ENCODE measurements around the gene URI1. TPM values are rescaled to one million over a fixed set of nuclear protein-coding genes. Genes with fewer than 3 reads are reported as not detected.

URI1 gene
- total and polyA plus RNA-seq, 3 experiments from 2014 or later = 35.6 to 76.9 (median 71.6) TPM

GRCh38 chr19:29934257-29934656, 7.8 kb upstream of the URI1 start:
- POLR2A ChIA-PET = interaction anchor here (0.6 kb wide), 1 partner anchor 14 kb away, joined by 3 read pairs; no protein-coding TSS in a partner anchor
- no peak overlapping the region for H3K27ac Mint-ChIP-seq

GRCh38 chr19:29934781-29935180, 7.3 kb upstream of the URI1 start:
- ChIA-PET POLR2A (no interaction called here), CTCF (no interaction called here)
- no peaks in the 10 kb centered on the region for H3K36me3 ChIP-seq (ENCODE audit: insufficient read depth, low read length)
- no peak overlapping the region for H3K27ac ChIP-seq (ENCODE audit: low read depth, low read length)
- H3K4me3 ChIP-seq (ENCODE audit: low read length) = no peak overlapping the region
- peaks cover 0 to 28% (median 0%) of the 10 kb centered on the region in 3 donors for H3K36me3 Mint-ChIP-seq
- H3K4me3 Mint-ChIP-seq = no peak overlapping the region
- H3K27ac Mint-ChIP-seq = no peak overlapping the region
- DNase-seq = no peak
- H3K27me3 Mint-ChIP-seq = peaks cover 14 to 30% of the 10 kb centered on the region in 2 donors
- H3K9me3 Mint-ChIP-seq = peaks cover 10 to 24% (median 16%) of the 10 kb centered on the region in 5 donors
- no peaks in the 10 kb centered on the region for H3K27me3 ChIP-seq (ENCODE audit: insufficient read depth, low read length, poor library complexity, severe bottlenecking)
- H3K9me3 ChIP-seq (ENCODE audit: low read length) = no peaks in the 10 kb centered on the region
- no peaks in the 10 kb centered on the region for H3K4me1 Mint-ChIP-seq
- H3K4me1 ChIP-seq (ENCODE audit: insufficient read depth, low read length) = no peaks in the 10 kb centered on the region

More at GRCh38 chr19:29934257-29934656, 7.8 kb upstream of the URI1 start:
- no peaks in the 10 kb centered on the region for H3K27me3 ChIP-seq (ENCODE audit: insufficient read depth, low read length, poor library complexity, severe bottlenecking)
- H3K4me3 ChIP-seq (ENCODE audit: low read length) = no peak overlapping the region
- no peaks in the 10 kb centered on the region for H3K36me3 ChIP-seq (ENCODE audit: insufficient read depth, low read length)
- H3K4me3 Mint-ChIP-seq = no peak overlapping the region
- peaks cover 14 to 25% of the 10 kb centered on the region in 2 donors for H3K27me3 Mint-ChIP-seq
- no peaks in the 10 kb centered on the region for H3K4me1 ChIP-seq (ENCODE audit: insufficient read depth, low read length)
- no peak overlapping the region for H3K27ac ChIP-seq (ENCODE audit: low read depth, low read length)
- CTCF ChIA-PET = no interaction called here
- no peak for DNase-seq
- peaks cover 0 to 25% (median 0%) of the 10 kb centered on the region in 3 donors for H3K36me3 Mint-ChIP-seq
- no peaks in the 10 kb centered on the region for H3K4me1 Mint-ChIP-seq
- peaks cover 10 to 23% (median 16%) of the 10 kb centered on the region in 5 donors for H3K9me3 Mint-ChIP-seq
- H3K9me3 ChIP-seq (ENCODE audit: low read length) = no peaks in the 10 kb centered on the region

GRCh38 chr19:29936409-29936808, 5.6 kb upstream of the URI1 start:
- Mint-ChIP-seq H3K27me3 (peaks cover 14 to 27% of the 10 kb centered on the region in 2 donors), H3K4me1 (peaks cover 6 to 8% (median 6%) of the 10 kb centered on the region in 3 donors), H3K36me3 (peaks cover 0 to 31% (median 0%) of the 10 kb centered on the region in 3 donors), H3K27ac (no peak overlapping the region), H3K4me3 (no peak overlapping the region), H3K9me3 (peaks cover 10 to 25% (median 16%) of the 10 kb centered on the region in 5 donors)
- Histone ChIP-seq H3K4me3 (ENCODE audit: low read length) (no peak overlapping the region), H3K9me3 (ENCODE audit: low read length) (no peaks in the 10 kb centered on the region), H3K27me3 (ENCODE audit: insufficient read depth, low read length, poor library complexity, severe bottlenecking) (no peaks in the 10 kb centered on the region), H3K4me1 (ENCODE audit: insufficient read depth, low read length) (peaks cover 4% of the 10 kb centered on the region), H3K36me3 (ENCODE audit: insufficient read depth, low read length) (no peaks in the 10 kb centered on the region), H3K27ac (ENCODE audit: low read depth, low read length) (no peak overlapping the region)
- no peak for DNase-seq
- POLR2A ChIA-PET = interaction anchor here (0.6 kb wide), 1 partner anchor 75 kb away, joined by 5 read pairs; no protein-coding TSS in a partner anchor
- CTCF ChIA-PET = no interaction called here

GRCh38 chr19:29939628-29940027, 2.4 kb upstream of the URI1 start:
- H3K4me1 ChIP-seq (ENCODE audit: insufficient read depth, low read length) = peaks cover 26% of the 10 kb centered on the region
- Mint-ChIP-seq H3K9me3 (peaks cover 10 to 20% (median 16%) of the 10 kb centered on the region in 5 donors), H3K27ac (no peak overlapping the region), H3K27me3 (peaks cover 14 to 27% of the 10 kb centered on the region in 2 donors), H3K4me1 (peaks cover 23 to 33% (median 31%) of the 10 kb centered on the region in 3 donors), H3K36me3 (peaks cover 0 to 26% (median 7%) of the 10 kb centered on the region in 3 donors), H3K4me3 (peak overlapping the region in 1 of 7 donors; percentile 97)
- H3K27ac ChIP-seq (ENCODE audit: low read depth, low read length) = no peak overlapping the region
- no peaks in the 10 kb centered on the region for H3K27me3 ChIP-seq (ENCODE audit: insufficient read depth, low read length, poor library complexity, severe bottlenecking)
- H3K36me3 ChIP-seq (ENCODE audit: insufficient read depth, low read length) = no peaks in the 10 kb centered on the region
- no peak for DNase-seq
- POLR2A ChIA-PET = no interaction called here
- no peak overlapping the region for H3K4me3 ChIP-seq (ENCODE audit: low read length)
- CTCF ChIA-PET = no interaction called here
- no peaks in the 10 kb centered on the region for H3K9me3 ChIP-seq (ENCODE audit: low read length)

- H3K4me3 Mint-ChIP-seq = peak overlapping the region; percentile 27 to 97 (median 89)
- H3K36me3 ChIP-seq (ENCODE audit: insufficient read depth, low read length) = no peaks in the 10 kb centered on the region
- H3K27ac ChIP-seq (ENCODE audit: low read depth, low read length) = no peak overlapping the region
- H3K4me3 ChIP-seq (ENCODE audit: low read length) = no peak overlapping the region
- ChIA-PET POLR2A (interaction anchor here (0.7 to 1.3 kb wide), 2 partner anchors 98 to 335 kb away, joined by 5 read pairs; partner anchors contain the start of gene POP4), CTCF (interaction anchor here (0.9 to 1.6 kb wide), 4 partner anchors 26 to 331 kb away, joined by 3 to 10 read pairs (median 4); no protein-coding TSS in a partner anchor)
- no peaks in the 10 kb centered on the region for H3K9me3 ChIP-seq (ENCODE audit: low read length)
- peaks cover 3 to 14% (median 8%) of the 10 kb centered on the region in 5 donors for H3K9me3 Mint-ChIP-seq
- no peak for DNase-seq
- peaks cover 7 to 18% of the 10 kb centered on the region in 2 donors for H3K27me3 Mint-ChIP-seq
- H3K36me3 Mint-ChIP-seq = peaks cover 0 to 21% (median 7%) of the 10 kb centered on the region in 3 donors
- peaks cover 40% of the 10 kb centered on the region for H3K4me1 ChIP-seq (ENCODE audit: insufficient read depth, low read length)
- no peaks in the 10 kb centered on the region for H3K27me3 ChIP-seq (ENCODE audit: insufficient read depth, low read length, poor library complexity, severe bottlenecking)
- H3K4me1 Mint-ChIP-seq = peaks cover 35 to 47% (median 46%) of the 10 kb centered on the region in 3 donors
- peak overlapping the region in 6 of 8 donors; percentile 23 to 99 (median 88) for H3K27ac Mint-ChIP-seq
Observed at GRCh38 chr19:29940971-29941585, 961 bp upstream of the URI1 start.

GRCh38 chr19:29942404-29943261, 594 bp downstream of the URI1 start:
- Mint-ChIP-seq H3K4me1 (peaks cover 47 to 61% (median 60%) of the 10 kb centered on the region in 3 donors), H3K36me3 (peaks cover 0 to 9% (median 7%) of the 10 kb centered on the region in 3 donors), H3K4me3 (peak overlapping the region; percentile 94 to 97 (median 95)), H3K9me3 (peaks cover 0 to 2% (median 0%) of the 10 kb centered on the region in 5 donors), H3K27me3 (peaks cover 2 to 11% of the 10 kb centered on the region in 2 donors), H3K27ac (peak overlapping the region; percentile 47 to 96 (median 94))
- peak overlapping the region; percentile 95 for H3K4me3 ChIP-seq (ENCODE audit: low read length)
- H3K27me3 ChIP-seq (ENCODE audit: insufficient read depth, low read length, poor library complexity, severe bottlenecking) = no peaks in the 10 kb centered on the region
- H3K36me3 ChIP-seq (ENCODE audit: insufficient read depth, low read length) = no peaks in the 10 kb centered on the region
- H3K9me3 ChIP-seq (ENCODE audit: low read length) = no peaks in the 10 kb centered on the region
- peak overlapping the region; percentile 74 for H3K27ac ChIP-seq (ENCODE audit: low read depth, low read length)
- CTCF ChIA-PET = interaction anchor here (1.0 to 1.6 kb wide), 5 partner anchors 12 to 333 kb away, joined by 3 to 10 read pairs (median 5); no protein-coding TSS in a partner anchor
- peaks cover 53% of the 10 kb centered on the region for H3K4me1 ChIP-seq (ENCODE audit: insufficient read depth, low read length)
- POLR2A ChIA-PET = interaction anchor here (0.5 to 1.8 kb wide), 7 partner anchors 13 to 336 kb away, joined by 3 to 7 read pairs (median 3); partner anchors contain the start of gene POP4
- DNase-seq = peak; percentile 67 to 83 (median 74)

- H3K27ac Mint-ChIP-seq = peak overlapping the region; percentile 24 to 96 (median 93)
- H3K27ac ChIP-seq (ENCODE audit: low read depth, low read length) = peak overlapping the region; percentile 74
- peak overlapping the region; percentile 95 for H3K4me3 ChIP-seq (ENCODE audit: low read length)
- no peaks in the 10 kb centered on the region for H3K9me3 ChIP-seq (ENCODE audit: low read length)
- peaks cover 0 to 7% of the 10 kb centered on the region in 2 donors for H3K27me3 Mint-ChIP-seq
- peaks cover 0 to 12% (median 6%) of the 10 kb centered on the region in 3 donors for H3K36me3 Mint-ChIP-seq
- H3K27me3 ChIP-seq (ENCODE audit: insufficient read depth, low read length, poor library complexity, severe bottlenecking) = no peaks in the 10 kb centered on the region
- H3K36me3 ChIP-seq (ENCODE audit: insufficient read depth, low read length) = no peaks in the 10 kb centered on the region
- H3K9me3 Mint-ChIP-seq = peaks cover 0 to 2% (median 0%) of the 10 kb centered on the region in 5 donors
- DNase-seq = no peak
- ChIA-PET CTCF (no interaction called here), POLR2A (no interaction called here)
- peaks cover 56 to 70% (median 70%) of the 10 kb centered on the region in 3 donors for H3K4me1 Mint-ChIP-seq
- H3K4me3 Mint-ChIP-seq = peak overlapping the region; percentile 94 to 97 (median 95)
- H3K4me1 ChIP-seq (ENCODE audit: insufficient read depth, low read length) = peaks cover 53% of the 10 kb centered on the region
Observed at GRCh38 chr19:29943615-29944014, 1.6 kb downstream of the URI1 start.
